Inferior parietal cortex (tissue), 1 donor: ENCODE measurements around the gene NOL4L.

Experiments used
- DNase-seq: peaks from one replicate; pipeline ENCODE4 v3.0.0-alpha.2; 2016; ENCODE audit errors: extremely low spot score

Gene NOL4L

GRCh38 chr20:32447136-32448027, 137.8 kb downstream of the NOL4L start:
- no peak for DNase-seq

GRCh38 chr20:32446301-32447100, 138.6 kb downstream of the NOL4L start:
- no peak for DNase-seq

- no peak for DNase-seq
Observed at GRCh38 chr20:32445539-32446273, 139.4 kb downstream of the NOL4L start.

GRCh38 chr20:32444474-32445220, 140.5 kb downstream of the NOL4L start:
- DNase-seq: no peak

- no peak for DNase-seq
Observed at GRCh38 chr20:32443386-32443974, 141.7 kb downstream of the NOL4L start.

- no peak for DNase-seq
Observed at GRCh38 chr20:32442630-32443373, 142.3 kb downstream of the NOL4L start.

- DNase-seq: no peak
Observed at GRCh38 chr20:32441638-32442037, 143.5 kb downstream of the NOL4L start.

GRCh38 chr20:32440758-32441078, 144.4 kb downstream of the NOL4L start:
- DNase-seq: no peak

- no peak for DNase-seq
Observed at GRCh38 chr20:32440069-32440757, 144.9 kb downstream of the NOL4L start.

- no peak for DNase-seq
Observed at GRCh38 chr20:32439132-32439829, 145.9 kb downstream of the NOL4L start.

GRCh38 chr20:32438331-32438858, 146.7 kb downstream of the NOL4L start:
- DNase-seq: no peak

GRCh38 chr20:32437391-32438074, 147.6 kb downstream of the NOL4L start:
- DNase-seq: no peak

GRCh38 chr20:32436968-32437367, 148.2 kb downstream of the NOL4L start:
- no peak for DNase-seq

- no peak for DNase-seq
Observed at GRCh38 chr20:32436142-32436861, 148.8 kb downstream of the NOL4L start.

GRCh38 chr20:32435449-32436107, 149.6 kb downstream of the NOL4L start:
- DNase-seq: no peak

- DNase-seq: no peak
Observed at GRCh38 chr20:32434434-32434833, 150.7 kb downstream of the NOL4L start.
